HepG2 (cell line): ENCODE data around the gene TRIM9. TPM values are rescaled to one million over a fixed set of nuclear protein-coding genes. Genes with fewer than 3 reads are reported as not detected.

ENCODE experiments used
- ATAC-seq: fragments of 200-7000 bp; cut with Tn5 transposase; 3 replicates; pipeline ENCODE4 v1.9.1; 2020; ENCODE audit warnings: mild to moderate bottlenecking, moderate library complexity
- BruUV-seq: library from RNA; stranded (reverse); fragments of 400-500 nt; replicated peaks from 2 replicates; lab custom pipeline; 2021; lab: Mats Ljungman, UMichigan
- CTCF ChIA-PET: fragments of 300-600 bp; formaldehyde crosslinking; extraction: SDS; loops from one replicate; lab custom pipeline; 2021; ENCODE audit warnings: low total read pairs, inconsistent platforms, low intra/inter-chr PET ratio; lab: Yijun Ruan, JAX
- POLR2A ChIA-PET: fragments of 350-600 bp; sonication (Branson Sonifier 250); formaldehyde crosslinking; loops from one replicate; lab custom pipeline; 2020; ENCODE audit warnings: antibody characterized with exemption, inconsistent platforms; lab: Yijun Ruan, JAX
- DNase-seq: peaks from one replicate; pipeline ENCODE4 v3.0.0-alpha.2; 2015; ENCODE audit warnings: low spot score
- FAIRE-seq: peaks from 3 replicates; lab custom pipeline; 2011; peaks lifted over from hg19 to GRCh38; lab: Jason Lieb, UNC
- H2AFZ ChIP-seq: one replicate; pipeline ENCODE4 v1.6.1; 2011; ENCODE audit warnings: low read length, inconsistent platforms
- H3K27ac ChIP-seq: fragments of 300-600 bp; 3 replicates; pipeline ENCODE4 v1.8.0; 2011; ENCODE audit warnings: mixed run types, mild to moderate bottlenecking, mixed read lengths, low read length, inconsistent platforms; ENCODE audit not compliant: insufficient read depth; ENCODE audit errors: extremely low read length
- H3K27me3 ChIP-seq, 2 experiments: fragments of 200-600 bp in 1 of 2; 2 replicates in 1 of 2; 3 replicates in 1 of 2; pipeline versions ENCODE4 v1.6.0 to v1.8.0; 2011; ENCODE audit warnings: low read length in 2 of 2, mild to moderate bottlenecking in 2 of 2, moderate library complexity in 2 of 2, inconsistent platforms in 1 of 2; ENCODE audit not compliant: insufficient read depth in 2 of 2, control insufficient read depth in 1 of 2
- H3K36me3 ChIP-seq, 2 experiments: fragments of 200-600 bp in 1 of 2; replicated peaks in 1 of 2; 2 replicates in 1 of 2; 3 replicates in 1 of 2; pipeline versions ENCODE4 v1.5.1 to v1.8.0; 2011; ENCODE audit warnings: low read length in 2 of 2, inconsistent platforms in 1 of 2; ENCODE audit not compliant: insufficient read depth in 2 of 2, control insufficient read depth in 1 of 2
- H3K4me1 ChIP-seq: 2 replicates; pipeline ENCODE4 v1.5.1; 2012; ENCODE audit warnings: low read length, inconsistent platforms; ENCODE audit not compliant: insufficient read depth
- H3K4me2 ChIP-seq: 2 replicates; pipeline ENCODE4 v1.6.0; 2011; ENCODE audit warnings: low read depth, low read length, inconsistent platforms
- H3K4me3 ChIP-seq, 3 experiments: fragments of 200-600 bp in 1 of 3; sonication (generic), shearing (Covaris generic) in 1 of 3; replicated peaks in 1 of 3; 2 replicates each; pipeline ENCODE4 v1.5.1; 2011 to 2016; ENCODE audit warnings: low read length in 3 of 3, inconsistent platforms in 2 of 3, low read depth in 2 of 3, mild to moderate bottlenecking in 2 of 3, control low read depth in 1 of 3, mixed read lengths in 1 of 3; ENCODE audit not compliant: insufficient read depth in 1 of 3
- H3K79me2 ChIP-seq: one replicate; pipeline ENCODE4 v1.6.1; 2011; ENCODE audit warnings: low read length, inconsistent platforms; ENCODE audit not compliant: insufficient read depth
- H3K9ac ChIP-seq: 2 replicates; pipeline ENCODE4 v1.6.0; 2011; ENCODE audit warnings: mild to moderate bottlenecking, low read depth, low read length, inconsistent platforms; ENCODE audit not compliant: insufficient read depth
- H3K9me3 ChIP-seq: 2 replicates; pipeline ENCODE4 v1.5.1; 2012; ENCODE audit warnings: mild to moderate bottlenecking, low read length
- H4K20me1 ChIP-seq: 2 replicates; pipeline ENCODE4 v1.6.0; 2011; ENCODE audit warnings: inconsistent platforms, mild to moderate bottlenecking, low read length, moderate library complexity; ENCODE audit not compliant: insufficient read depth
- ARNT2 ChIP-seq: sonication (generic); formaldehyde crosslinking; IDR thresholded peaks from 2 replicates; pipeline ENCODE4 v1.8.0; 2022; ENCODE audit warnings: mild to moderate bottlenecking, low read depth, missing genetic modification reagents, moderate library complexity
- CBX5 ChIP-seq: sonication (generic); formaldehyde crosslinking; IDR thresholded peaks from 2 replicates; pipeline ENCODE4 v1.4.0; 2020; ENCODE audit warnings: missing genetic modification reagents, borderline replicate concordance
- DBP ChIP-seq: sonication (generic); formaldehyde crosslinking; IDR thresholded peaks from 2 replicates; pipeline ENCODE4 v1.4.0; 2020; ENCODE audit warnings: missing genetic modification reagents; ENCODE audit errors: not compliant biosample characterization
- NCOA2 ChIP-seq: sonication (generic); formaldehyde crosslinking; IDR thresholded peaks from 2 replicates; pipeline ENCODE4 v1.8.0; 2022; ENCODE audit warnings: inconsistent platforms
- NCOA5 ChIP-seq: sonication (generic); formaldehyde crosslinking; IDR thresholded peaks from 2 replicates; pipeline ENCODE4 v1.4.0; 2020; ENCODE audit warnings: missing genetic modification reagents
- PAF1 ChIP-seq: IDR thresholded peaks from 2 replicates; pipeline ENCODE4 v1.6.1; 2016; ENCODE audit warnings: missing genetic modification reagents, missing compliant biosample characterization
- POGZ ChIP-seq: sonication (generic); formaldehyde crosslinking; IDR thresholded peaks from 2 replicates; pipeline ENCODE4 v1.4.0; 2020; ENCODE audit warnings: mild to moderate bottlenecking, missing genetic modification reagents
- POLR2AphosphoS2 ChIP-seq: IDR thresholded peaks from 2 replicates; pipeline ENCODE4 v1.6.1; 2011; ENCODE audit warnings: low read depth, low read length, improper control_type of control experiment
- TAF15 ChIP-seq: fragments of 200-400 bp; formaldehyde crosslinking; IDR thresholded peaks from one replicate; pipeline ENCODE4 v1.6.1; 2018; ENCODE audit warnings: mild to moderate bottlenecking, low read depth, low read length; ENCODE audit not compliant: poor library complexity, severe bottlenecking
- ZFP90 ChIP-seq: sonication (generic); formaldehyde crosslinking; IDR thresholded peaks from 2 replicates; pipeline ENCODE4 v1.8.0; 2022; ENCODE audit warnings: missing genetic modification reagents, mild to moderate bottlenecking, inconsistent platforms, borderline replicate concordance
- ZNF17 ChIP-seq: sonication (generic); formaldehyde crosslinking; IDR thresholded peaks from 2 replicates; pipeline ENCODE4 v1.5.0; 2020; ENCODE audit warnings: mild to moderate bottlenecking, missing genetic modification reagents
- ZNF256 ChIP-seq: sonication (generic); formaldehyde crosslinking; conservative IDR thresholded peaks from 2 replicates; pipeline ENCODE4 v1.4.0; 2020; ENCODE audit warnings: missing genetic modification reagents
- ZNF569 ChIP-seq: sonication (generic); formaldehyde crosslinking; IDR thresholded peaks from 2 replicates; pipeline ENCODE4 v1.5.0; 2020; ENCODE audit warnings: mild to moderate bottlenecking, missing genetic modification reagents, moderate library complexity, borderline replicate concordance
- ZNF652 ChIP-seq: IDR thresholded peaks from 2 replicates; pipeline ENCODE4 v1.6.1; 2016; ENCODE audit warnings: low read depth, borderline replicate concordance
- WGBS: methylation state at CpG from one replicate; pipeline ENCODE4 v1.1.6; 2017; ENCODE audit warnings: low lambda C conversion rate; 5-methylcytosine and 5-hydroxymethylcytosine counted together
- in situ Hi-C: cut with HindIII; loops from 2 replicates; pipeline ENCODE4 v1.10.0; 2017; ENCODE audit warnings: low pct_unique_long_range_greater_than_20kb; ENCODE audit not compliant: extremely low pct_ligation_motif_present
- intact Hi-C: fragments of 100-400 bp; cut with micrococcal nuclease; formaldehyde crosslinking; loops from one replicate; pipeline ENCODE4 v1.10.0; 2022; ENCODE audit not compliant: unreplicated experiment
- polyA plus RNA-seq, 8 experiments: library from polyadenylated mRNA; depleted of rRNA in 3 of 8; stranded (reverse) in 7 of 8; unstranded in 1 of 8; fragments of >200 nt; fragmentation: Illumina TruSeq in 4 of 8; extraction: Trizol in 4 of 8; gene quantifications; 2 replicates each; pipeline versions ENCODE4 v1.2.1 to v1.2.3, GENCODE V29; 2011 to 2016; ENCODE audit warnings: low read depth in 4 of 8, missing spikeins in 1 of 8, mixed read lengths in 1 of 8; ENCODE audit not compliant: insufficient read depth in 1 of 8
- total RNA-seq, 5 experiments: library from RNA; depleted of rRNA; stranded (reverse); fragments of >200 nt; fragmentation: Illumina TruSeq; extraction: Trizol; gene quantifications; 2 replicates each; pipeline ENCODE4 v1.2.3, GENCODE V29; 2016; ENCODE audit warnings: low read depth in 1 of 5

TRIM9 gene
- total and polyA plus RNA-seq, 2 of the 13 experiments (the other 11 are each of a cell fraction or from before 2014, with no cell fraction given) = 0.04 to 0.07 TPM

DNA sequence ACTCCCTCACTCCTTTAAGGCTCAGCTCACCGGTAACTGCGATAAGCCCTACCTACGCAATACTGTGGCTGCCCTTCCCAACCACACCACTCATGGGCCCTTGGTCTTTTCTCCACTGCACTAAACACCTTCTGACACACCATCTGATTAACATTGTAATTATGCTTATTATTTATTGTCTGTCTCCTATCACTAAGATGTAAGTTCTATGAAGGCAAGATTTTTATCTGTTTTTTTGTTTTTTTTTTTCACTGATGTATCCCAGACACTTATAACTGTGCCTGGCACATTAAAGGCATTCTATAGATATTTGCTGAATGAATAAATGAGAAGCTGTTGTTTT is 116.4 kb downstream of the TRIM9 start:
- Histone ChIP-seq H3K4me3 (no peak overlapping the region), H3K9ac (no peak overlapping the region), H3K27me3 (peaks cover 3 to 23% of the 10 kb centered on the region in 2 experiments; a peak in 3 of 5 replicates), H2AFZ (no peak overlapping the region), H3K4me1 (0 out of 2 replicates have a peak, but pooled peaks cover 6% of the 10 kb centered on the region), H3K9me3 (no peaks in the 10 kb centered on the region), H3K27ac (no peak overlapping the region), H4K20me1 (no peaks in the 10 kb centered on the region), H3K79me2 (no peaks in the 10 kb centered on the region), H3K36me3 (no peaks in the 10 kb centered on the region), H3K4me2 (no peak overlapping the region)
- TF ChIP-seq POLR2AphosphoS2 (no peak), ZNF17 (CRISPR knock-in tag) (no peak), ZNF652 (CRISPR knock-in tag) (no peak), POGZ (CRISPR knock-in tag) (no peak), NCOA5 (CRISPR knock-in tag) (no peak), PAF1 (CRISPR knock-in tag) (no peak), CBX5 (CRISPR knock-in tag) (no peak), ZNF256 (CRISPR knock-in tag) (no peak), NCOA2 (CRISPR knock-in tag) (no peak), ZFP90 (no peak), ZNF569 (CRISPR knock-in tag) (no peak), TAF15 (no peak), DBP (CRISPR knock-in tag) (no peak), ARNT2 (CRISPR knock-in tag) (no peak)
- ChIA-PET POLR2A (no interaction called here), CTCF (no interaction called here)
- WGBS = 95% methylated on average over 3 of the region's 3 CpGs
- no TSS peak for BruUV-seq
- no peak for FAIRE-seq
- no peak for ATAC-seq
- DNase-seq = no peak
- in situ Hi-C loops (no loop called here), intact Hi-C loops (no loop called here)
